K562 (cell line): ENCODE results near the gene MPHOSPH9. TPM values are rescaled to one million over a fixed set of nuclear protein-coding genes. Genes with fewer than 3 reads are reported as not detected.

Source experiments
- CBX2 ChIP-seq: fragments of 200-600 bp; sonication (generic); IDR thresholded peaks from one replicate; pipeline ENCODE4 v1.6.1; 2012; ENCODE audit warnings: mild to moderate bottlenecking, low read length, inconsistent platforms; ENCODE audit not compliant: insufficient read depth, poor library complexity, severe bottlenecking
- DACH1 ChIP-seq: fragments of 450-650 bp; IDR thresholded peaks from 2 replicates; pipeline ENCODE4 v1.6.1; 2018; ENCODE audit not compliant: partially characterized antibody
- HDAC8 ChIP-seq: fragments of 450-650 bp; IDR thresholded peaks from 2 replicates; pipeline ENCODE4 v1.6.1; 2016; ENCODE audit warnings: mild to moderate bottlenecking, missing genetic modification characterization, moderate library complexity, missing compliant biosample characterization
- HNRNPL ChIP-seq: fragments of 200-400 bp; formaldehyde crosslinking; IDR thresholded peaks from 2 replicates; pipeline ENCODE4 v1.6.1; 2017; ENCODE audit warnings: low read depth, mild to moderate bottlenecking, low read length
- ILK ChIP-seq: fragments of 450-650 bp; IDR thresholded peaks from 2 replicates; pipeline ENCODE4 v1.6.1; 2016; ENCODE audit warnings: missing genetic modification characterization, low read depth, mild to moderate bottlenecking, missing compliant biosample characterization, moderate library complexity, borderline replicate concordance
- MAFG ChIP-seq: fragments of 450-650 bp; conservative IDR thresholded peaks from 2 replicates; pipeline ENCODE4 v1.6.1; 2016; ENCODE audit warnings: missing genetic modification characterization, missing compliant biosample characterization
- MECOM ChIP-seq: fragments of 250-450 bp; sonication (Bioruptor Pico); IDR thresholded peaks from 2 replicates; pipeline ENCODE4 v1.8.0; 2022; ENCODE audit warnings: inconsistent platforms
- MIER1 ChIP-seq: fragments of 450-650 bp; IDR thresholded peaks from 2 replicates; pipeline ENCODE4 v1.6.1; 2016; ENCODE audit warnings: antibody characterized with exemption, mild to moderate bottlenecking, low read depth
- NFE2 ChIP-seq: IDR thresholded peaks from 2 replicates; pipeline ENCODE4 v1.6.1; 2014; ENCODE audit warnings: antibody characterized with exemption, low read depth
- NFRKB ChIP-seq: fragments of 450-650 bp; IDR thresholded peaks from 2 replicates; pipeline ENCODE4 v1.6.1; 2016; ENCODE audit warnings: low read depth
- POLR2H ChIP-seq: IDR thresholded peaks from 2 replicates; pipeline ENCODE4 v1.6.1; 2016; ENCODE audit warnings: missing genetic modification characterization, low read depth, mild to moderate bottlenecking, control low read depth, missing compliant biosample characterization, moderate library complexity
- RBM17 ChIP-seq: fragments of 200-400 bp; formaldehyde crosslinking; IDR thresholded peaks from 2 replicates; pipeline ENCODE4 v1.6.1; 2017; ENCODE audit warnings: low read depth, mild to moderate bottlenecking, low read length, borderline replicate concordance
- SLC30A9 ChIP-seq: fragments of 250-450 bp; sonication (Bioruptor Pico); IDR thresholded peaks from 2 replicates; pipeline ENCODE4 v1.8.0; 2022; ENCODE audit warnings: mild to moderate bottlenecking, moderate library complexity
- SNIP1 ChIP-seq: fragments of 450-650 bp; IDR thresholded peaks from 2 replicates; pipeline ENCODE4 v1.7.1; 2017; ENCODE audit warnings: low read depth, mild to moderate bottlenecking
- SPI1 ChIP-seq: IDR thresholded peaks from 2 replicates; pipeline ENCODE4 v1.6.1; 2011; ENCODE audit warnings: low read depth, low read length, control low read depth, borderline replicate concordance
- SRSF3 ChIP-seq: fragments of 200-400 bp; formaldehyde crosslinking; IDR thresholded peaks from 2 replicates; pipeline ENCODE4 v1.6.1; 2016; ENCODE audit warnings: mild to moderate bottlenecking, low read length, moderate library complexity; ENCODE audit not compliant: insufficient read depth
- TAF9B ChIP-seq: fragments of 450-650 bp; IDR thresholded peaks from 2 replicates; pipeline ENCODE4 v1.6.1; 2018; ENCODE audit warnings: mild to moderate bottlenecking; ENCODE audit not compliant: partially characterized antibody
- TCF7L2 ChIP-seq: fragments of 150-350 bp; IDR thresholded peaks from 2 replicates; pipeline ENCODE4 v1.6.1; 2016; ENCODE audit warnings: low read depth, mild to moderate bottlenecking, low read length, moderate library complexity
- TGIF2 ChIP-seq: sonication (generic); formaldehyde crosslinking; IDR thresholded peaks from 2 replicates; pipeline ENCODE4 v1.8.1; 2022; ENCODE audit warnings: mild to moderate bottlenecking, missing genetic modification reagents, moderate library complexity
- ZBTB1 ChIP-seq: sonication (generic); formaldehyde crosslinking; IDR thresholded peaks from 2 replicates; pipeline ENCODE4 v1.8.1; 2023; ENCODE audit warnings: missing genetic modification reagents, low read depth, mild to moderate bottlenecking, borderline replicate concordance
- ZC3H4 ChIP-seq: sonication (generic); formaldehyde crosslinking; IDR thresholded peaks from 2 replicates; pipeline ENCODE4 v1.9.0; 2021; ENCODE audit warnings: missing genetic modification reagents, borderline replicate concordance
- ZNF707 ChIP-seq: fragments of 250-450 bp; sonication (Bioruptor Pico); conservative IDR thresholded peaks from 2 replicates; pipeline ENCODE4 v1.8.0; 2022; ENCODE audit warnings: inconsistent platforms, mild to moderate bottlenecking, moderate library complexity
- ZNF764 ChIP-seq: fragments of 250-450 bp; sonication (Bioruptor Pico); IDR thresholded peaks from 2 replicates; pipeline ENCODE4 v1.4.0; 2020; ENCODE audit warnings: low read depth, mild to moderate bottlenecking, moderate library complexity
- ZZZ3 ChIP-seq: fragments of 450-650 bp; IDR thresholded peaks from 2 replicates; pipeline ENCODE4 v1.6.1; 2016; ENCODE audit warnings: antibody characterized with exemption, mild to moderate bottlenecking, moderate library complexity
- polyA plus RNA-seq, 8 experiments: library from polyadenylated mRNA; depleted of rRNA in 4 of 8; stranded (reverse) in 5 of 8; unstranded in 3 of 8; fragments of >200 nt; fragmentation: Nextera tagmentation in 2 of 8; fragmentation: Illumina TruSeq in 1 of 8; extraction: Ambion mirVana in 2 of 8; extraction: Trizol in 1 of 8; gene quantifications; 2 replicates each; pipeline versions ENCODE4 v1.2.1 to v1.2.3, GENCODE V29; 2011 to 2014; ENCODE audit warnings: inconsistent platforms in 1 of 8, missing spikeins in 1 of 8
- total RNA-seq, 7 experiments: library from RNA; depleted of rRNA in 6 of 7; stranded (reverse); fragments of >200 nt in 6 of 7; fragmentation: Illumina TruSeq in 2 of 7; extraction: Trizol in 2 of 7; gene quantifications; 2 replicates each; pipeline versions ENCODE4 v1.2.1 to v1.2.3, GENCODE V29; 2011 to 2021; ENCODE audit warnings: low replicate concordance in 1 of 7
- TF ChIP-seq, protein P1 (sequence below): IDR thresholded peaks from 2 replicates; pipeline ENCODE4 v1.6.1; 2011; ENCODE audit warnings: borderline replicate concordance, low read depth, mild to moderate bottlenecking, moderate library complexity, low read length; ENCODE audit not compliant: insufficient read depth, poor library complexity, severe bottlenecking
- TF ChIP-seq, protein P2 (sequence below): fragments of 250-450 bp; sonication (Bioruptor Pico); IDR thresholded peaks from 2 replicates; pipeline ENCODE4 v1.5.0; 2022; ENCODE audit warnings: mild to moderate bottlenecking

MPHOSPH9 gene
- total and polyA plus RNA-seq, 9 of the 15 experiments (the other 6 are each of a cell fraction or from before 2014, with no cell fraction given), result 14.2 to 103 (median 54.5) TPM

DNA sequence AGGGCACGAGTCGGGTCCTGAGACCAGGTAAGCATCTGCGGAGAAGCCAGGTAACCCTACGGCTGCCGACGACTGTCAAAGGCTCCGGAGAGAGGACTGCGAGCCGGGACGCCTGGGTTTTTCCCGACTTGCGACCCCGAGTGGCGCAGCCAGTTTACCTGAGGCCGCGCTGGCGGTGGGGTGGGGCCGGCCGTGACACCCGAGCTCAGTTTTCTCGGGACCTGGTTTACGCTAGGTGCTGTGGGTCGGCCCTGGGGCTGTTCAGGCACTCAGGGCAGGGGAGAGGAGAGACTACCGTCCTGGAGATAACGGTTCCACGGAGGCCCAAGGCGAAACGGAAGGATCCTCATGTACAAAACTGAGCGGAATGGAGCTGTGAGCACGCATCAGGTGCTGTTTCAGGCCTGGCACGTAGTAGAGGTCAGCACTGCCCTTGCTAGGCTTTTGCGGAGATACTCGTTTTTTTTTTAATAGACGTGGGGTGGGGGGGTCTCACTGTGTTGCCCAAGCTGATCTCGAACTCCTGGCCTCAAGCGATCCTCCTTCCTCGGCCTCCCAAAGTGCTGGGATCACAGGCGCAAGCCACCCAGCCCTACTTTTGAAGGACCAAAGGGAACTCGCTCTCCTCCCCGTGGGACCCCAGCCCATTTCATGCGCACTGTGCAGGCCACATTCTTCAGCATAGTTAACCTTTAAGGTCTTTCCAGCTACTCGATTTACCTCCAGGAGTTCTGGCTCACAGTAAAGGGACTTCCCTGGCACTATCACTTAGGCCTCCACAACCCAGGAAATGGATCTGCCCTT is 766 bp upstream of the MPHOSPH9 start (continued):
- TF ChIP-seq, protein P1, sequence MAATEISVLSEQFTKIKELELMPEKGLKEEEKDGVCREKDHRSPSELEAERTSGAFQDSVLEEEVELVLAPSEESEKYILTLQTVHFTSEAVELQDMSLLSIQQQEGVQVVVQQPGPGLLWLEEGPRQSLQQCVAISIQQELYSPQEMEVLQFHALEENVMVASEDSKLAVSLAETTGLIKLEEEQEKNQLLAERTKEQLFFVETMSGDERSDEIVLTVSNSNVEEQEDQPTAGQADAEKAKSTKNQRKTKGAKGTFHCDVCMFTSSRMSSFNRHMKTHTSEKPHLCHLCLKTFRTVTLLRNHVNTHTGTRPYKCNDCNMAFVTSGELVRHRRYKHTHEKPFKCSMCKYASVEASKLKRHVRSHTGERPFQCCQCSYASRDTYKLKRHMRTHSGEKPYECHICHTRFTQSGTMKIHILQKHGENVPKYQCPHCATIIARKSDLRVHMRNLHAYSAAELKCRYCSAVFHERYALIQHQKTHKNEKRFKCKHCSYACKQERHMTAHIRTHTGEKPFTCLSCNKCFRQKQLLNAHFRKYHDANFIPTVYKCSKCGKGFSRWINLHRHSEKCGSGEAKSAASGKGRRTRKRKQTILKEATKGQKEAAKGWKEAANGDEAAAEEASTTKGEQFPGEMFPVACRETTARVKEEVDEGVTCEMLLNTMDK, result no peak
- TF ChIP-seq TGIF2 (CRISPR knock-in tag) (no peak), ZZZ3 (no peak), ZNF707 (no peak), TCF7L2 (no peak), POLR2H (tag) (no peak), SNIP1 (no peak), NFRKB (peak; percentile 52; the same call in 1 of the 2 replicates), ZNF764 (CRISPR knock-in tag) (no peak), NFE2 (no peak), SLC30A9 (no peak), MAFG (no peak), DACH1 (no peak), MECOM (CRISPR knock-in tag) (no peak), ZC3H4 (CRISPR knock-in tag) (peak; percentile 80; the same call in 1 of the 2 replicates), ILK (tag) (no peak), HNRNPL (no peak), MIER1 (no peak; the same call in 1 of the 2 replicates), HDAC8 (tag) (no peak), TAF9B (no peak), SPI1 (no peak), ZBTB1 (CRISPR knock-in tag) (no peak), RBM17 (no peak), CBX2 (no peak), SRSF3 (0 out of 2 replicates have a peak, but pooled peaks have one; percentile 64)
- TF ChIP-seq, protein P2, sequence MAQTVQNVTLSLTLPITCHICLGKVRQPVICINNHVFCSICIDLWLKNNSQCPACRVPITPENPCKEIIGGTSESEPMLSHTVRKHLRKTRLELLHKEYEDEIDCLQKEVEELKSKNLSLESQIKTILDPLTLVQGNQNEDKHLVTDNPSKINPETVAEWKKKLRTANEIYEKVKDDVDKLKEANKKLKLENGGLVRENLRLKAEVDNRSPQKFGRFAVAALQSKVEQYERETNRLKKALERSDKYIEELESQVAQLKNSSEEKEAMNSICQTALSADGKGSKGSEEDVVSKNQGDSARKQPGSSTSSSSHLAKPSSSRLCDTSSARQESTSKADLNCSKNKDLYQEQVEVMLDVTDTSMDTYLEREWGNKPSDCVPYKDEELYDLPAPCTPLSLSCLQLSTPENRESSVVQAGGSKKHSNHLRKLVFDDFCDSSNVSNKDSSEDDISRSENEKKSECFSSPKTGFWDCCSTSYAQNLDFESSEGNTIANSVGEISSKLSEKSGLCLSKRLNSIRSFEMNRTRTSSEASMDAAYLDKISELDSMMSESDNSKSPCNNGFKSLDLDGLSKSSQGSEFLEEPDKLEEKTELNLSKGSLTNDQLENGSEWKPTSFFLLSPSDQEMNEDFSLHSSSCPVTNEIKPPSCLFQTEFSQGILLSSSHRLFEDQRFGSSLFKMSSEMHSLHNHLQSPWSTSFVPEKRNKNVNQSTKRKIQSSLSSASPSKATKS (CRISPR knock-in tag), result no peak
